GM18499 (cell line): ENCODE data around the gene GPX7.

Experiments
- ATAC-seq: cut with Tn5 transposase; IDR thresholded peaks from one replicate; pipeline ENCODE4 v1.9.1; 2021; ENCODE audit warnings: moderate number of reproducible peaks; ENCODE audit not compliant: insufficient read depth, unreplicated experiment

GPX7 gene

GRCh38 chr1:52582116-52582696, 20.0 kb upstream of the GPX7 start:
- ATAC-seq = no peak

DNA sequence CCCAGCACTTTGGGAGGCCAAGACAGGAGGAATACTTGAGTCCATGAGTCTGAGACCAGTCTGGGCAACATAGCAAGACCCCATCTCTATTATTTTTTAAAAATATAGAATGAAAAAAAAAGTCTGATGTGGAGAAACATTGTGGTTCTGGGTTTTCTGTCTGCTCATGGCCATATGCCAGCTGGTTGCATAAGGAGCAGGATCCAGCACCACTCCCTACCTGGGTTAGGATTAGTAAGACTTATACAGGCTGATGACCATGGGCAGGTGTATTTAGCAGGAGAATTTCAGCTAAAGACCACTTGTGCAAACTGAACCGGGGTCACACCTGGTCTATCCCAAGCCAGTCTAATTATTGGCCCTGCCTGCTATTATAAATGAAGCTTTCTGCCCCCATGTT, 16.7 kb upstream of the GPX7 start:
- no peak for ATAC-seq

DNA sequence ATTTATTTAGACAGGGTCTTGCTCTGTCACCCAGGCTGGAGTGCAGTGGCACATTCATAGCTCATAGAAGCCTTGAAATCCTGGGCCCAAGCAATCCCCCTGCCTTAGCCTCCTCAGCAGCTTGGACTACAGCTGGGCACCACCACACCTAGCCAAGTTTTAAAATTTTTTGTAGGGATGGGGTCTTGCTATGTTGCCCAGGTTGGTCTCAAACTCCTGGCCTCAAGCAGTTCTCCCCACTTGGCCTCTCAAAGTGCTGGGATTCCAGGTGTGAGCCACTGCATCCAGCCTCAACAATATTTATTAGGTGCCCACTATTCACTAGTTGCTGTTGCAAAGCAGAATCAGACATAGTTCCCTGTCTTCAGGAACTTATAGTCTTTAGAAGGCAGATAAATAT, 14.1 kb upstream of the GPX7 start:
- ATAC-seq = no peak

- ATAC-seq = no peak
These were observed 13.6 kb upstream of the GPX7 start for GRCh38 chr1:52588535-52588934.

- ATAC-seq = no peak
These were observed 11.9 kb upstream of the GPX7 start for GRCh38 chr1:52590266-52590665.

- ATAC-seq = no peak
These were observed 9.4 kb upstream of the GPX7 start for GRCh38 chr1:52592637-52593323.

- no peak for ATAC-seq
These were observed 8.7 kb upstream of the GPX7 start for GRCh38 chr1:52593495-52593894.

DNA sequence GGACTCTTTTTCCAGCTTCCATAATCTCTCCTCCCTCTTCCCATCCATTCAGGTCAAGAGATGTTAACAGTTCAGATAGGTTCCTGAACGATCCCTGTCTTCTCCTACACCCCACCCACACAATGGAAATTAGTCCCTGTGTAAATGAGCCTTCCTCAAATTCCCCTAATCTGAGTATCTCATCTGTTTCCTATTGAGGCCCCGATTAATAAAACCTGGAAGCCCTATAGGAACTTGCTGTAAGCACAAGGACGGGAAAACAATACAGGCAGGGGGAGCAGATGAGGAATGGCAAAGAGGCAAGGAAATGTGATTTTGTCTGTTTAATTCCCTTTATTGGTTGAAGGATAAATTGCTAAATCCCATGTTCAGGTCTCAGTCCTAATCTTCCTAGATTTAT, 7.1 kb upstream of the GPX7 start:
- no peak for ATAC-seq

- no peak for ATAC-seq
These were observed 4.3 kb upstream of the GPX7 start for GRCh38 chr1:52597912-52598311.

DNA sequence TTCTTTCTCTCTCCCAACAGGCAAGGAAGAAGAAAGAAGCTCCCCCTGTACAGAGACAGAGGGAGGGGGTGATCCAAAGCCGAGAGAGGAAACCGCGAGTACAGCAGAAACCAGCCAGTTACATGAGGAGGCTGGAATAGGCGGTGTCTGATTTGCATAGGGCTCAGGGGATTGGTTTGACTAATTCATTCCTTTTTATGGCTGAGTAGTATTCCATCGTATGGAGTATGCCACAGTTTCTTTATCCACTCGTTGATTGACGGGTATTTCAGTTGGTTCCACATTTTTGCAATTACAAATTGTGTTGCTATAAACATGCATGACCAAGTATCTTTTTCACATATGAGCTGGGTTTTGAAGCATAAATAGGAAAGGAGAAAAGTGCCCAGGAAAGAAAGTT, 3.4 kb upstream of the GPX7 start:
- no peak for ATAC-seq

- ATAC-seq = no peak
These were observed 2.9 kb upstream of the GPX7 start for GRCh38 chr1:52599236-52599635.

- ATAC-seq = no peak
These were observed 1.5 kb upstream of the GPX7 start for GRCh38 chr1:52600533-52601179.

- no peak for ATAC-seq
These were observed 652 bp upstream of the GPX7 start for GRCh38 chr1:52601519-52601918.

DNA sequence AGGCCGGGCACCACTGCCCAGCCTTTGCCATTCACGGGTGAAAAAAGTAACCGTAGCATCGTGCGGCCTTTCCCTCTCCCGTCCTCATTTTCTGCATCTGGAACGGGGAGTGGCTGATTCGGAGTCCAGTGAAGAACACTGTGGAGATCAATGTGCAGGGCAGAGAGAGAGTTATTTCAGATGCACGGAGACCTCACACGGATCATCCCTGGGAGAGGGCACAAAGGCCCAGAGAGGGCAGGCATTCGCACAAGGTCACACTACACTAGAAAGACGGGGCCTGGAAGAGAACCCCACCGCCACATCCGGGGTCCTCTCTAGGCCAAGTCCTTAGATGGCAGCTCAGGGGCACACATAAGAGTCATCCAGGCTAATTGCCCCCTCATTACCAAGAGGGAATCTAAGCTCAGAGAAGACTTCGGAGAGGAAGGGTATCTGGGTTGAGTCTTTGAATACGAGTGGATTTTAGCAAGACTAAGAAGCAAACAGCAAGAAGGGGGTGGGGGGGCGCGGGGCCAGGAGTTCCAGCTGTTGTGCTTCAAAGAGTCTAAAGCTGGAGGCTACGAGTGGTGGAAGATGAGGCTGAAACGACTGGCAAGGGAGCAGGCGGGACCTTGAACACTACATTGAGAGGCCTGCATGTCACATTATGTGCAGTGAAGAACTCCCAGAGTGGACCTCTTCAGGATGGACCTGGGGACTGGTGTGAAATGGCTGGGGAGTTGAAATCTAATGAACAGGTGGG, 857 bp downstream of the GPX7 start:
- ATAC-seq = no peak

GRCh38 chr1:52603630-52604029, 1.5 kb downstream of the GPX7 start:
- no peak for ATAC-seq

DNA sequence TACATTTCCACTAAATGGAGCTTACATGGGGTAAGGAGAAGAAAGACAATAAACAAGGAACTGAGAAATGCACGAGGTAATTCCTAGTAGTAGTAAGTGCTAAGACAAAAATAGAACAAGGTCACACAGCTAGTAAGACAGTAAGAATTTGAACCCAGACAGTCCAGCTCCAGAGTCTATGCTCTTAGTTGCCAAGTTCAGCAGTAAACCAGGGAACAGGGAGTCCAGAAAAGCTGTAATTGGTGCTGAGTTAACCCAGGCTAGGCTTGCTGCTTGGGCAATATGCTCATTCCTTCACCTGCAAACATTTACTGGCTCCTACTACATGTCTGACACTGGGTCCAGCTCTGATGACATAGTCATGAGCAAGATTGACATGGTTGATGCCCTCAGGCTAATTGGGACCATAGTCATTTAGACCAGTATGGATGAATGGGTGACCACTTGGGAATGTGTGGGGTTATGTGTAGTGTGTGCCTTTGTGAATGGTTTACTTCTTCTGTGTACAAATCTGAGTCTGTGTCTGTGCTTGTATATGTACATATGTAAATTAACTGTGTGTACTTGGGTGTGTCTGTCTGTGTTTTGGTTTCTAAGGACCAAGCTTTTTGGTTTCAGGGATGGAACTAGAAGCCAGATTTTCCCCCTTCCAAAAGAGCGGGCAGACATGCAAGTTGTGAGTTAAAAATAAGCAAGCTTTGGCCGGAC, 2.0 kb downstream of the GPX7 start:
- ATAC-seq = no peak

DNA sequence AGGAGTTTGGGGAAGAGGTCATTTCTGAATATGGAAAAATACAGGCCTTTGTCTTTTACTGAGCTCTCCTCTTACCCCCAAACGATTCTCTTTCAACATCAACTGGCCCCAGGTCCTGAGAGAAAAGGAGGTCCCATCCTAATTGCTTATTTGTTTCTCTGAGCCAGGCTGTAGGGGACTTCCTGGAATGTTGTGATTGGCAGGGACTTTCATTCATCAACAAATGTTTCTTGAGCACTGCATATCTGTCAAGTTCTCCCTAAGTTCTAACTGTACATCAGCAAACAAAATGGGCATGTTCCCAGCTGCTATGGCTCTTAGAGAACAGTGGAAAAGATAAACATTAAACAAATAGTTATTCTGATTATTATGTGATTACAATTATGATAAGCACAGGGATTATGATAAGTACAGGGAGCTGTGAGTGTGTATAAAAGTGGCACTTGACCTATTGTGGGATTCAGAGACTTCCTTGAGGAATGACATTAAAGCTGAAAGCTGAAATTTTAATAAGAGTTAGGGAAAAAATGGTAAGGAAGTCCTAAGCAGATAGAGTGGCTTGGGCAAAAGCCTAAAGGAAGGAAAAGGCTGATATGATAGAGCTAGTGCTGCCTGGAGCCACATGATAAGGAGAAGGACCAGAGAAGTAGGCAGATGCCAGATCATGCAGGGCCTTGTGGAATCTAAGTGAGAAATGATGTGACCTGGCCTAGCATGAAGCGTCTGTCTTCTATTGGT, 11.6 kb downstream of the GPX7 start:
- ATAC-seq = no peak

GRCh38 chr1:52614671-52615070, 12.5 kb downstream of the GPX7 start:
- ATAC-seq = no peak

- no peak for ATAC-seq
These were observed 13.4 kb downstream of the GPX7 start for GRCh38 chr1:52615489-52616042.

- no peak for ATAC-seq
These were observed 19.8 kb downstream of the GPX7 start for GRCh38 chr1:52621950-52622349.
